ENCODE results near the gene CHKA. TPM values are rescaled to one million over a fixed set of nuclear protein-coding genes. Genes with fewer than 3 reads are reported as not detected.
A peak's percentile ranks its signal among the peaks of the same experiment; 100 is the strongest.

Gene CHKA
- 32.2 and 46.7 TPM in 2 replicates for total RNA-seq (ENCODE audit: low replicate concordance)
- long read RNA-seq, partial matches to known transcripts = 3 of 5 reads
- long read RNA-seq, other reads (novel, unspliced or antisense) = 2 of 5 reads

GRCh38 chr11:68121067-68121899 lies at the start of gene CHKA:
Gene CHKA (minus strand): TSS chr11:68121388. CDS start chr11:68121177, 211 bp downstream.
- Mint-ChIP-seq H3K27ac (peak within 1 kb of the TSS; percentile 93), H3K36me3 (peaks cover 4% of the 10 kb centered on the region), H3K4me3 (peak within 1 kb of the TSS; percentile 98), H3K9me3 (no peaks in the 10 kb centered on the region), H3K4me1 (ENCODE audit: unreplicated experiment) (peaks cover 35% of the 10 kb centered on the region), H3K27me3 (no peaks in the 10 kb centered on the region)
- peak; percentile 95 for DNase-seq (ENCODE audit: extremely low spot score, unreplicated experiment)
- no peak for TF ChIP-seq CTCF (conservative IDR thresholded peaks at IDR 0.05)

- Mint-ChIP-seq H3K4me3 (no peak overlapping the region), H3K36me3 (peaks cover 20% of the 10 kb centered on the region), H3K4me1 (ENCODE audit: unreplicated experiment) (no peaks in the 10 kb centered on the region), H3K9me3 (no peaks in the 10 kb centered on the region), H3K27ac (no peak overlapping the region), H3K27me3 (no peaks in the 10 kb centered on the region)
- no peak for DNase-seq (ENCODE audit: extremely low spot score, unreplicated experiment)
- TF ChIP-seq CTCF (conservative IDR thresholded peaks at IDR 0.05) = no peak
These were observed 48.3 kb upstream of the CHKA start for GRCh38 chr11:68169442-68169841.

- H3K4me3 Mint-ChIP-seq = no peak overlapping the region
- H3K27ac Mint-ChIP-seq = no peak overlapping the region
- peaks cover 20% of the 10 kb centered on the region for H3K36me3 Mint-ChIP-seq
- H3K4me1 Mint-ChIP-seq (ENCODE audit: unreplicated experiment) = no peaks in the 10 kb centered on the region
- no peak for DNase-seq (ENCODE audit: extremely low spot score, unreplicated experiment)
- no peaks in the 10 kb centered on the region for H3K27me3 Mint-ChIP-seq
- no peak for TF ChIP-seq CTCF (conservative IDR thresholded peaks at IDR 0.05)
- H3K9me3 Mint-ChIP-seq = no peaks in the 10 kb centered on the region
These were observed 47.5 kb upstream of the CHKA start for GRCh38 chr11:68168694-68169093.

- Mint-ChIP-seq H3K36me3 (peaks cover 20% of the 10 kb centered on the region), H3K4me1 (ENCODE audit: unreplicated experiment) (no peaks in the 10 kb centered on the region), H3K27me3 (no peaks in the 10 kb centered on the region), H3K4me3 (no peak overlapping the region), H3K9me3 (no peaks in the 10 kb centered on the region), H3K27ac (no peak overlapping the region)
- no peak for TF ChIP-seq CTCF (conservative IDR thresholded peaks at IDR 0.05)
- no peak for DNase-seq (ENCODE audit: extremely low spot score, unreplicated experiment)
These were observed 46.3 kb upstream of the CHKA start for GRCh38 chr11:68167474-68167873.

GRCh38 chr11:68166969-68167368 lies 45.8 kb upstream of the CHKA start:
- no peak for DNase-seq (ENCODE audit: extremely low spot score, unreplicated experiment)
- no peak for TF ChIP-seq CTCF (conservative IDR thresholded peaks at IDR 0.05)
- H3K36me3 Mint-ChIP-seq = peaks cover 21% of the 10 kb centered on the region
- peak overlapping the region; percentile 55 for H3K27ac Mint-ChIP-seq
- H3K4me3 Mint-ChIP-seq = no peak overlapping the region
- no peaks in the 10 kb centered on the region for H3K9me3 Mint-ChIP-seq
- H3K4me1 Mint-ChIP-seq (ENCODE audit: unreplicated experiment) = no peaks in the 10 kb centered on the region
- H3K27me3 Mint-ChIP-seq = no peaks in the 10 kb centered on the region

Measured in type B pancreatic cell (in vitro differentiated cells).